IMR-90 (cell line): ENCODE results near the gene NAA80.

ENCODE experiments used
- BHLHE40 ChIP-seq: fragments of 150-350 bp; IDR thresholded peaks from 2 replicates; pipeline ENCODE4 v1.6.1; 2016; ENCODE audit warnings: mild to moderate bottlenecking, low read depth, low read length
- MAZ ChIP-seq: IDR thresholded peaks from 2 replicates; pipeline ENCODE4 v1.6.1; 2012; ENCODE audit warnings: low read depth, mild to moderate bottlenecking, low read length, improper control_type of control experiment, moderate library complexity, borderline replicate concordance
- MXI1 ChIP-seq: IDR thresholded peaks from 2 replicates; pipeline ENCODE4 v1.6.1; 2012; ENCODE audit warnings: low read depth, mild to moderate bottlenecking, low read length, moderate library complexity, borderline replicate concordance
- POLR2A ChIP-seq: IDR thresholded peaks from 2 replicates; pipeline ENCODE4 v1.6.1; 2012; ENCODE audit warnings: mild to moderate bottlenecking, low read depth, low read length
- RAD21 ChIP-seq: IDR thresholded peaks from 2 replicates; pipeline ENCODE4 v1.6.1; 2012; ENCODE audit warnings: low read length, improper control_type of control experiment
- RFX5 ChIP-seq: IDR thresholded peaks from 2 replicates; pipeline ENCODE4 v1.8.0; 2012; ENCODE audit warnings: low read depth, mild to moderate bottlenecking, low read length, moderate library complexity
- USF2 ChIP-seq: fragments of 150-350 bp; IDR thresholded peaks from 2 replicates; pipeline ENCODE4 v1.6.1; 2017; ENCODE audit warnings: mild to moderate bottlenecking, antibody characterized with exemption, low read length, low read depth
- TF ChIP-seq, protein P1 (sequence below): conservative IDR thresholded peaks from 2 replicates; pipeline ENCODE4 v1.5.1; 2012; ENCODE audit warnings: mild to moderate bottlenecking, low read depth, low read length, improper control_type of control experiment

- TF ChIP-seq POLR2A (no peak), MXI1 (no peak), MAZ (no peak), RAD21 (no peak), BHLHE40 (no peak), RFX5 (no peak), USF2 (no peak)
- TF ChIP-seq, protein P1, sequence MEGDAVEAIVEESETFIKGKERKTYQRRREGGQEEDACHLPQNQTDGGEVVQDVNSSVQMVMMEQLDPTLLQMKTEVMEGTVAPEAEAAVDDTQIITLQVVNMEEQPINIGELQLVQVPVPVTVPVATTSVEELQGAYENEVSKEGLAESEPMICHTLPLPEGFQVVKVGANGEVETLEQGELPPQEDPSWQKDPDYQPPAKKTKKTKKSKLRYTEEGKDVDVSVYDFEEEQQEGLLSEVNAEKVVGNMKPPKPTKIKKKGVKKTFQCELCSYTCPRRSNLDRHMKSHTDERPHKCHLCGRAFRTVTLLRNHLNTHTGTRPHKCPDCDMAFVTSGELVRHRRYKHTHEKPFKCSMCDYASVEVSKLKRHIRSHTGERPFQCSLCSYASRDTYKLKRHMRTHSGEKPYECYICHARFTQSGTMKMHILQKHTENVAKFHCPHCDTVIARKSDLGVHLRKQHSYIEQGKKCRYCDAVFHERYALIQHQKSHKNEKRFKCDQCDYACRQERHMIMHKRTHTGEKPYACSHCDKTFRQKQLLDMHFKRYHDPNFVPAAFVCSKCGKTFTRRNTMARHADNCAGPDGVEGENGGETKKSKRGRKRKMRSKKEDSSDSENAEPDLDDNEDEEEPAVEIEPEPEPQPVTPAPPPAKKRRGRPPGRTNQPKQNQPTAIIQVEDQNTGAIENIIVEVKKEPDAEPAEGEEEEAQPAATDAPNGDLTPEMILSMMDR, result no peak
Measured at GRCh38 chr3:50258029-50258680, 41.0 kb downstream of the NAA80 start.
